GM19351 (cell line): ENCODE results near the gene DYRK4.
A peak's percentile ranks its signal among the peaks of the same experiment; 100 is the strongest.

Experiments used
- ATAC-seq: cut with Tn5 transposase; IDR thresholded peaks from one replicate; pipeline ENCODE4 v1.9.1; 2021; ENCODE audit warnings: mild to moderate bottlenecking, moderate library complexity; ENCODE audit not compliant: unreplicated experiment

The DYRK4 gene

GRCh38 chr12:4615667-4616066 is 53.7 kb downstream of the DYRK4 start:
- no peak for ATAC-seq

GRCh38 chr12:4621511-4621910 is 59.5 kb downstream of the DYRK4 start:
- ATAC-seq, result no peak

GRCh38 chr12:4626543-4626942 is 64.5 kb downstream of the DYRK4 start:
- ATAC-seq, result no peak

GRCh38 chr12:4628406-4628805 is 66.4 kb downstream of the DYRK4 start:
- ATAC-seq, result no peak

- no peak for ATAC-seq
Observed at GRCh38 chr12:4630262-4630661, 68.3 kb downstream of the DYRK4 start.

GRCh38 chr12:4643747-4644146 is 81.7 kb downstream of the DYRK4 start:
- peak; percentile 57 for ATAC-seq

- ATAC-seq, result no peak
Observed at GRCh38 chr12:4645023-4645422, 83.0 kb downstream of the DYRK4 start.

- no peak for ATAC-seq
Observed at GRCh38 chr12:4648104-4648500, 86.1 kb downstream of the DYRK4 start.

- peak; percentile 80 for ATAC-seq
Observed at GRCh38 chr12:4648501-4649357, 86.7 kb downstream of the DYRK4 start, which contains the start of the genes AKAP3 and NDUFA9. Gene AKAP3 (minus strand): TSS chr12:4649051. CDS start chr12:4638196, 10,855 bp downstream. Gene NDUFA9 (plus strand): TSS chr12:4649114. CDS start chr12:4649127, 13 bp downstream.

GRCh38 chr12:4649358-4649661 is 87.3 kb downstream of the DYRK4 start:
- no peak for ATAC-seq

GRCh38 chr12:4653257-4653656 is 91.2 kb downstream of the DYRK4 start:
- ATAC-seq, result no peak

- no peak for ATAC-seq
Observed at GRCh38 chr12:4653691-4654090, 91.7 kb downstream of the DYRK4 start.
